HEK293 (cell line): ENCODE results near the gene OTUB2.

ENCODE experiments used
- FEZF1 ChIP-seq: fragments of 450-650 bp; formaldehyde crosslinking; IDR thresholded peaks from 2 replicates; pipeline ENCODE4 v1.5.1; 2016; ENCODE audit warnings: missing biosample characterization, missing genetic modification characterization
- GLI4 ChIP-seq: fragments of 450-650 bp; formaldehyde crosslinking; IDR thresholded peaks from 2 replicates; pipeline ENCODE4 v1.5.1; 2016; ENCODE audit warnings: missing biosample characterization, missing genetic modification characterization
- ZEB2 ChIP-seq: fragments of 450-650 bp; formaldehyde crosslinking; IDR thresholded peaks from 2 replicates; pipeline ENCODE4 v1.5.1; 2016; ENCODE audit warnings: missing biosample characterization, missing genetic modification characterization
- ZNF140 ChIP-seq: fragments of 450-650 bp; formaldehyde crosslinking; IDR thresholded peaks from 2 replicates; pipeline ENCODE4 v1.5.1; 2016; ENCODE audit warnings: missing biosample characterization, missing genetic modification characterization
- ZNF394 ChIP-seq: fragments of 450-650 bp; formaldehyde crosslinking; IDR thresholded peaks from 2 replicates; pipeline ENCODE4 v1.5.1; 2016; ENCODE audit warnings: missing biosample characterization, missing genetic modification characterization, mild to moderate bottlenecking, moderate library complexity, borderline replicate concordance
- TF ChIP-seq, protein P1 (sequence below): fragments of 450-650 bp; formaldehyde crosslinking; IDR thresholded peaks from 2 replicates; pipeline ENCODE4 v1.5.1; 2016; ENCODE audit warnings: missing biosample characterization, missing genetic modification characterization
- TF ChIP-seq, protein P2 (sequence below): fragments of 450-650 bp; formaldehyde crosslinking; IDR thresholded peaks from 2 replicates; pipeline ENCODE4 v1.5.1; 2016; ENCODE audit warnings: missing biosample characterization, missing genetic modification characterization
- TF ChIP-seq, protein P3 (sequence below): fragments of 450-650 bp; formaldehyde crosslinking; IDR thresholded peaks from 2 replicates; pipeline ENCODE4 v1.5.1; 2016; ENCODE audit warnings: missing biosample characterization, missing genetic modification characterization, borderline replicate concordance

DNA sequence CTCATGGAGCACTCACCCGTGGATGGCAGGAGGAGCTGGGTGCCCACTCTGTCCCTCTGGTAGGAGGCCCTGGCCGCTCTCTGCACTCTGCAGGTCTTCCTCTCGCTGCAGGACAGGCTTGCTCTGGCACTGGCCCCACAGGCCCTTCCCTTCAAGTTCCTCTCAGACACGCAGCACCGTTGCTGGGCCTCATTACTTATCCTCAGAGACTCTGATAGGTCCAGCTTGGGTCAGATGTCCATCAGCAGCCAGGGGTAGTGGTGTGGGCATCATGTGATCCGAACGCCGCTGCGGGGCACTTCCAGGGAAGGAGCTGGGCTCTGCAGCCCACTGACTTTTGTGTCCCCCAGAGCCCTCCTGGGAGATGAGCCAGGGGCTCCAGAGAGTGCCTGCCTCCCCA lies 11.8 kb downstream of the OTUB2 start:
- TF ChIP-seq, protein P1, sequence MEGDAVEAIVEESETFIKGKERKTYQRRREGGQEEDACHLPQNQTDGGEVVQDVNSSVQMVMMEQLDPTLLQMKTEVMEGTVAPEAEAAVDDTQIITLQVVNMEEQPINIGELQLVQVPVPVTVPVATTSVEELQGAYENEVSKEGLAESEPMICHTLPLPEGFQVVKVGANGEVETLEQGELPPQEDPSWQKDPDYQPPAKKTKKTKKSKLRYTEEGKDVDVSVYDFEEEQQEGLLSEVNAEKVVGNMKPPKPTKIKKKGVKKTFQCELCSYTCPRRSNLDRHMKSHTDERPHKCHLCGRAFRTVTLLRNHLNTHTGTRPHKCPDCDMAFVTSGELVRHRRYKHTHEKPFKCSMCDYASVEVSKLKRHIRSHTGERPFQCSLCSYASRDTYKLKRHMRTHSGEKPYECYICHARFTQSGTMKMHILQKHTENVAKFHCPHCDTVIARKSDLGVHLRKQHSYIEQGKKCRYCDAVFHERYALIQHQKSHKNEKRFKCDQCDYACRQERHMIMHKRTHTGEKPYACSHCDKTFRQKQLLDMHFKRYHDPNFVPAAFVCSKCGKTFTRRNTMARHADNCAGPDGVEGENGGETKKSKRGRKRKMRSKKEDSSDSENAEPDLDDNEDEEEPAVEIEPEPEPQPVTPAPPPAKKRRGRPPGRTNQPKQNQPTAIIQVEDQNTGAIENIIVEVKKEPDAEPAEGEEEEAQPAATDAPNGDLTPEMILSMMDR (tag by site-specific recombination): no peak
- TF ChIP-seq, protein P2, sequence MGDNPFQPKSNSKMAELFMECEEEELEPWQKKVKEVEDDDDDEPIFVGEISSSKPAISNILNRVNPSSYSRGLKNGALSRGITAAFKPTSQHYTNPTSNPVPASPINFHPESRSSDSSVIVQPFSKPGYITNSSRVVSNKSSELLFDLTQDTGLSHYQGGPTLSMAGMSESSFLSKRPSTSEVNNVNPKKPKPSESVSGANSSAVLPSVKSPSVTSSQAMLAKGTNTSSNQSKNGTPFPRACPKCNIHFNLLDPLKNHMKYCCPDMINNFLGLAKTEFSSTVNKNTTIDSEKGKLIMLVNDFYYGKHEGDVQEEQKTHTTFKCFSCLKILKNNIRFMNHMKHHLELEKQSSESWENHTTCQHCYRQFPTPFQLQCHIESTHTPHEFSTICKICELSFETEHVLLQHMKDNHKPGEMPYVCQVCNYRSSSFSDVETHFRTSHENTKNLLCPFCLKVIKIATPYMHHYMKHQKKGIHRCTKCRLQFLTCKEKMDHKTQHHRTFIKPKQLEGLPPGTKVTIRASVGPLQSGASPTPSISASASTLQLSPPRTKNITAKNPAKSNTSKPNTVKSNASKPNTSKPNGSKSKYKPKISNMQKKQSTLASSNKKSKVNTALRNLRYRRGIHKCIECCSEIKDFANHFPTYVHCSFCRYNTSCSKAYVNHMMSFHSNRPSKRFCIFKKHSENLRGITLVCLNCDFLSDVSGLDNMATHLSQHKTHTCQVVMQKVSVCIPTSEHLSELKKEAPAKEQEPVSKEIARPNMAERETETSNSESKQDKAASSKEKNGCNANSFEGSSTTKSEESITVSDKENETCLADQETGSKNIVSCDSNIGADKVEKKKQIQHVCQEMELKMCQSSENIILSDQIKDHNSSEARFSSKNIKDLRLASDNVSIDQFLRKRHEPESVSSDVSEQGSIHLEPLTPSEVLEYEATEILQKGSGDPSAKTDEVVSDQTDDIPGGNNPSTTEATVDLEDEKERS (tag by site-specific recombination): no peak
- TF ChIP-seq GLI4 (tag by site-specific recombination) (no peak), FEZF1 (no peak), ZNF140 (no peak), ZEB2 (no peak), ZNF394 (tag by site-specific recombination) (no peak)
- TF ChIP-seq, protein P3, sequence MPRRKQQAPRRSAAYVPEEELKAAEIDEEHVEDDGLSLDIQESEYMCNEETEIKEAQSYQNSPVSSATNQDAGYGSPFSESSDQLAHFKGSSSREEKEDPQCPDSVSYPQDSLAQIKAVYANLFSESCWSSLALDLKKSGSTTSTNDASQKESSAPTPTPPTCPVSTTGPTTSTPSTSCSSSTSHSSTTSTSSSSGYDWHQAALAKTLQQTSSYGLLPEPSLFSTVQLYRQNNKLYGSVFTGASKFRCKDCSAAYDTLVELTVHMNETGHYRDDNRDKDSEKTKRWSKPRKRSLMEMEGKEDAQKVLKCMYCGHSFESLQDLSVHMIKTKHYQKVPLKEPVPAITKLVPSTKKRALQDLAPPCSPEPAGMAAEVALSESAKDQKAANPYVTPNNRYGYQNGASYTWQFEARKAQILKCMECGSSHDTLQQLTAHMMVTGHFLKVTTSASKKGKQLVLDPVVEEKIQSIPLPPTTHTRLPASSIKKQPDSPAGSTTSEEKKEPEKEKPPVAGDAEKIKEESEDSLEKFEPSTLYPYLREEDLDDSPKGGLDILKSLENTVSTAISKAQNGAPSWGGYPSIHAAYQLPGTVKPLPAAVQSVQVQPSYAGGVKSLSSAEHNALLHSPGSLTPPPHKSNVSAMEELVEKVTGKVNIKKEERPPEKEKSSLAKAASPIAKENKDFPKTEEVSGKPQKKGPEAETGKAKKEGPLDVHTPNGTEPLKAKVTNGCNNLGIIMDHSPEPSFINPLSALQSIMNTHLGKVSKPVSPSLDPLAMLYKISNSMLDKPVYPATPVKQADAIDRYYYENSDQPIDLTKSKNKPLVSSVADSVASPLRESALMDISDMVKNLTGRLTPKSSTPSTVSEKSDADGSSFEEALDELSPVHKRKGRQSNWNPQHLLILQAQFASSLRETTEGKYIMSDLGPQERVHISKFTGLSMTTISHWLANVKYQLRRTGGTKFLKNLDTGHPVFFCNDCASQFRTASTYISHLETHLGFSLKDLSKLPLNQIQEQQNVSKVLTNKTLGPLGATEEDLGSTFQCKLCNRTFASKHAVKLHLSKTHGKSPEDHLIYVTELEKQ: no peak
